NCI-H2227 treated with DMSO at 0.1 percent for 48 hours (cell line): ENCODE measurements around the gene PSMB1.
"Not testable (repeated sequence)": the region's sequence is repeated elsewhere in the genome, so short reads cannot be mapped to it uniquely, and the experiment has no call there.

Source experiments
- DNase-seq: peaks from one replicate; lab custom pipeline; 2025; lab: John Stamatoyannopoulos, UW

Gene PSMB1

GRCh38 chr6:170502733-170503413 lies 50.2 kb downstream of the PSMB1 start:
- not testable (repeated sequence) for DNase-seq

GRCh38 chr6:170502268-170502667 lies 50.8 kb downstream of the PSMB1 start:
- DNase-seq = not testable (repeated sequence)

GRCh38 chr6:170500955-170501590 lies 52.0 kb downstream of the PSMB1 start:
- DNase-seq = no peak

- no peak for DNase-seq
These were observed 55.2 kb downstream of the PSMB1 start for GRCh38 chr6:170497841-170498301.

- DNase-seq = no peak
These were observed 59.8 kb downstream of the PSMB1 start for GRCh38 chr6:170493354-170493753.

GRCh38 chr6:170490259-170490658 lies 62.8 kb downstream of the PSMB1 start:
- no peak for DNase-seq

GRCh38 chr6:170489836-170490235 lies 63.3 kb downstream of the PSMB1 start:
- DNase-seq = no peak

- no peak for DNase-seq
These were observed 65.3 kb downstream of the PSMB1 start for GRCh38 chr6:170487707-170488329.

- DNase-seq = no peak
These were observed 67.9 kb downstream of the PSMB1 start for GRCh38 chr6:170485159-170485558.
